VCaP (cell line): ENCODE results near the gene NRG2.

Experiments
- H3K27ac ChIP-seq: fragments of 450-650 bp; 2 replicates; pipeline ENCODE4 v1.5.1; 2017
- TF ChIP-seq, protein P1 (sequence below): fragments of 450-650 bp; conservative IDR thresholded peaks from 2 replicates; pipeline ENCODE4 v1.5.1; 2017; ENCODE audit warnings: mild to moderate bottlenecking, moderate library complexity

The NRG2 gene

DNA sequence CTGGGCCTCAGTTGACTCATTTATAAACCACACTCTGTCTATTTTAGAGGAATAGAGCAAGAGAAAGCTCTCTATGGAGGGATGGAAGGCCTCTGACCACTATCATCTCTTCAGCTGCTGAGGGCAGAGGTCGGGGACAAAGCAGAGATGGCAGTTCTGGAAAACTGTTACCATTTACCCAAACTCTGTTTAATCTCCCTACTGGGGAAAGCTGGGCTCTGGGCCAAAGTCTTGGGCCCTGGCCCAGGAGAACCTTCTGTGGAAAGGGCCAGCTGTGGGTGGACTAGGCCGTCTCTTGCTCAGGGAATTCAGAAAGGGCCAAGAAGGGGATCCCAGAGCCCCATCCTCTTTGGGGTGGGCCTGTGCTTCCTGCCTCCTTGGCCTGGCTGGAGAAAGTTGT is 147.5 kb downstream of the NRG2 start:
- H3K27ac ChIP-seq = no peak overlapping the region
- TF ChIP-seq, protein P1, sequence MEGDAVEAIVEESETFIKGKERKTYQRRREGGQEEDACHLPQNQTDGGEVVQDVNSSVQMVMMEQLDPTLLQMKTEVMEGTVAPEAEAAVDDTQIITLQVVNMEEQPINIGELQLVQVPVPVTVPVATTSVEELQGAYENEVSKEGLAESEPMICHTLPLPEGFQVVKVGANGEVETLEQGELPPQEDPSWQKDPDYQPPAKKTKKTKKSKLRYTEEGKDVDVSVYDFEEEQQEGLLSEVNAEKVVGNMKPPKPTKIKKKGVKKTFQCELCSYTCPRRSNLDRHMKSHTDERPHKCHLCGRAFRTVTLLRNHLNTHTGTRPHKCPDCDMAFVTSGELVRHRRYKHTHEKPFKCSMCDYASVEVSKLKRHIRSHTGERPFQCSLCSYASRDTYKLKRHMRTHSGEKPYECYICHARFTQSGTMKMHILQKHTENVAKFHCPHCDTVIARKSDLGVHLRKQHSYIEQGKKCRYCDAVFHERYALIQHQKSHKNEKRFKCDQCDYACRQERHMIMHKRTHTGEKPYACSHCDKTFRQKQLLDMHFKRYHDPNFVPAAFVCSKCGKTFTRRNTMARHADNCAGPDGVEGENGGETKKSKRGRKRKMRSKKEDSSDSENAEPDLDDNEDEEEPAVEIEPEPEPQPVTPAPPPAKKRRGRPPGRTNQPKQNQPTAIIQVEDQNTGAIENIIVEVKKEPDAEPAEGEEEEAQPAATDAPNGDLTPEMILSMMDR = no peak

GRCh38 chr5:139895046-139895445 is 148.1 kb downstream of the NRG2 start:
- no peak overlapping the region for H3K27ac ChIP-seq
- TF ChIP-seq, protein P1 = no peak

DNA sequence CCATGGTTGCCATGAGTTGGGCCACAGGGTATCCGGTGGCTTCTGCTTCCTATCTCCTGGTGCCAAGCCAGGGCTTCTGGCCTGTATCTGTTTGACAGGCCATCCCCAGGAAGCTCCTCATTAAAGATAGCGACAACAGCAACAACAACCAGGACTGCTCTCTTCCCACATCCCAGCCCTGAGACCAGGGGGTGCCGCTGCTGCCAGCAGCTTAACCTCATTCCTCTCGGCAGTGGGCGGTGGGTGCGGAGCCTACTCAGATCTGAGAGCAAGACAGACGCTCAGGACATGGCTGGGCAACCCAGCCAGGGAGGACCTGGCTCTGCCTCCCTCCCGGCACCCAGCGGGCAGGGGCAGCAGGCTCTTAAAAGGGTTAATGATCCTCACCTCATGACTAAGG is 149.2 kb downstream of the NRG2 start:
- TF ChIP-seq, protein P1 = no peak
- no peak overlapping the region for H3K27ac ChIP-seq

- TF ChIP-seq, protein P1 = no peak
- H3K27ac ChIP-seq = no peak overlapping the region
These were observed 153.7 kb downstream of the NRG2 start for GRCh38 chr5:139889410-139889809.

DNA sequence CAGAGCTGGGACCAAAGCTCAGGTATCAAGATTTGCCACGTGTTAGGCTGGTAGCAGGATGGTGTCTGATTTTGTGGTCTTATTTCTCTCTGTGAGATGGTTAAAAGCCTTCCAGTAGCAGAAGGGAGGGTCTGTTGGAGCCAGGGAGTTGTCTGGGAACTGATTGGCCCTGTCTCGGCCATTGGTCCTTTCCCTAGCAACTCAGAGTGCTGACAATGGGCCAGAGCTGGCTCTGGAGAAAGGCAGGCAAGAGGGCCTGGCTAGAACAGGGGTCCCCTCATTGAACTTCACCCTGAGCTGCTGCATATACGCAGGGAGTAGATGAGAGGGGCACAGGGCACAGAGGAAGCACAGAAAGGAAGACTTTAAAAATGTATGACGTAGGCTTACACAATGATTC is 154.7 kb downstream of the NRG2 start:
- TF ChIP-seq, protein P1 = no peak
- H3K27ac ChIP-seq = no peak overlapping the region

GRCh38 chr5:139886213-139886612 is 156.9 kb downstream of the NRG2 start:
- TF ChIP-seq, protein P1 = no peak
- H3K27ac ChIP-seq = no peak overlapping the region

GRCh38 chr5:139885857-139886208 is 157.3 kb downstream of the NRG2 start:
- H3K27ac ChIP-seq = no peak overlapping the region
- TF ChIP-seq, protein P1 = no peak
